Stimulated activated CD4-positive, alpha-beta T cell treated with anti-CD3 and anti-CD28 coated beads, Interleukin-12 subunit alpha, Interleukin-12 subunit beta, amount 100 ng/mL, for 48 hours (primary cell): ENCODE data around the gene POP7.

Experiments
- DNase-seq, 3 donors: peaks; one replicate each; pipeline ENCODE4 v3.0.0-alpha.2; 2020; ENCODE audit warnings: low read depth in 2 of 3, low spot score in 1 of 3

Gene POP7

DNA sequence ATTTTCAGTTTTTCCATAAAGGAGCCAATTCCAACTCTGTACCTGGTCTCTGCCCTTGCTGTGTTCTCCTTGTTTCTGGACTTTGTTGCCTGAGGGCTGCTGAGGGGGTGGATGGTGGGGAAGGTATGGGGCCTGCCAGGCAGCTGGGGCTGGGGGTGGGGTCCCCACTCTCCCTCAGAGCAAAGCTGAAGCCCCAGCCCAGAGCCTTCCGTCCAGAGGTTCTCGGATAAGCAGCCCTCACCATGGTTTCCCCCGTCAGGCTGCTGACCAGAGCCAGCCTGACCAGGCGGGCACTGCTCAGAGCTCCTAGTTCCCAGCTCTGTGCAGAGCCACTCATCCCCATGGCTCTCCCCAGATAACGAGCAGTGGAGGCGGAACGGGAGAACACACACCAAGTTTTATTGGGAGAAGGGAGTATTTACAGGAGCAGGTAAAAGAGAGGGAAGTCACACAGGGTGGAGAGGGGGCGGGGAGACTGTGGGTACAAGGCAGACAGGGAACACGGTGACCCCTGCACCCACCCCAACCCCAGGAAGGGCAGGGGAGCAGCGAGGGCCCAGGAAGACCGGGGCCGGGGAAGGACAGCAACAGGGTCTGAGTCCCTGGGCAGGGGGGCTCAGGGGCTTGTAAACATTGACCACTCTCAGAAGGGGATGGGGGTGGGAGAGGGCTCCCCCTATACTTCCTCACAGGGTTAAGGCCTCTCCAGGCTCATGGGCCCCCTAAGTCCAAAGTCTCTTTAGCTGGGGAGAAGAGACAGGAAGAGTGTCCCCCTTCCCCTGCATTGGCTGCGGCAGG is 26.6 kb upstream of the POP7 start:
- DNase-seq = no peak

DNA sequence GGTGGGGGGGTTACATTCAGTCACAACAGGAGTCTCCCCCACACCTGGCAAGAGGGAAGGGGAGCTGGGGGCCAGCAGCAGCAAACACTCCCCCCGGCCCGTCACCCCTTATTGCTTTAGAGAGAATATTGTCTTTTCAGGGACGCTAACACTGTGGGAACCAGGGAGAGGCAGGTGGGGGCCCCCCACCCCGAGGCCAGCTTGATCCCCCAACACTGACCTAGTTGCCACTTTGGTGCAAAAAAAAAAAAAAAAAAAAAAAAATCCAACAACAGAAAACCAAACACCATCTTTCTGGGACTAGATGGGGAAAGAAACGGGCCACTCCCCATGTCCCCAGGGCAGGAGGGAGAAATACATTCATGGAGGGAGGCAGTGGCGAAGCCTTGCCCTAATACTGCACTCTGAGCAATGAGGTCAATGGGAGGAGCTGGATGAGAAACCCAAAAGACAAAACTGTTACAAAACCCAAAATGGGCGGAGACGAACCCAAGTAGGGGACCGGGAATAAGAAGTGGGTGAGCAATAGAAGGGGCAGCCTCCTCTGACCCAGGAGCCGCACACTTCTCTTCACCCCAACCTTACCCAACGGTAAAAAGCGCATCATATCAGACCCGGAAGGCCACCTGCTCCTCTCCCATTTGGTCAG is 25.9 kb upstream of the POP7 start:
- no peak for DNase-seq

DNA sequence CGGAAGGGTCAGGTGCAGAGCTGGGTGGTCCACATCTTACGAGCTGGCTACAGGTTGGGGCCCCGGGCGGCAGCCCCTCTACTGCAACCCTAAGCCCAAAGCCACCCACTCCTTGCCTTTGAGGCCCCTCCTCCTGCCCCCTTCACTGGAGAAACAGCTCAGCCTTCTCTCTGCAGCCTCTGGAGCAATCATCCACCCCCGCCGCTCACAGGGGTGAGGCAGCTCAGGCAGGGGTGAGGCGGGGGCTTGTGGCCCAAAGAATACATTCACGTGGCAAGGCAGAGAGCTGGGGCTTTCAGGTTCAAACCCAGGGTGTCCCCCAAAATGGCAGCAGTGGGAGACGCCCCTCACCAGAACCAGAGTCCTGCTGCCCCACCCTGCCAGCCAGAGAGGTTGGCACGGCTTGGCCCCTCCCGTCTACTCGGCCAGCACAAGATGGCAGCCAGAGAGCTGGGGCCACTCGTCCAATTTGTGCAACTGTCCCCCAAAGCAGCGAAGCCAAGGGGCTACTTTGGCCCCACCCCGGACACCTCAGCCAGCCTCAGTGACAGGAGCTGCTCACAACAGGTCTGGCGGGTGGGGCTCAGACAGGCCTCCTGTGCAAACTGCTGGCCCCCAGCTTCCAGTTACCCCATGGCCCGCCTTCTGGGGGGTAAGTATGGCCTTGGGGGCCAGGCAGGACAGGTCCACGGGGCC is 25.2 kb upstream of the POP7 start:
- no peak for DNase-seq

DNA sequence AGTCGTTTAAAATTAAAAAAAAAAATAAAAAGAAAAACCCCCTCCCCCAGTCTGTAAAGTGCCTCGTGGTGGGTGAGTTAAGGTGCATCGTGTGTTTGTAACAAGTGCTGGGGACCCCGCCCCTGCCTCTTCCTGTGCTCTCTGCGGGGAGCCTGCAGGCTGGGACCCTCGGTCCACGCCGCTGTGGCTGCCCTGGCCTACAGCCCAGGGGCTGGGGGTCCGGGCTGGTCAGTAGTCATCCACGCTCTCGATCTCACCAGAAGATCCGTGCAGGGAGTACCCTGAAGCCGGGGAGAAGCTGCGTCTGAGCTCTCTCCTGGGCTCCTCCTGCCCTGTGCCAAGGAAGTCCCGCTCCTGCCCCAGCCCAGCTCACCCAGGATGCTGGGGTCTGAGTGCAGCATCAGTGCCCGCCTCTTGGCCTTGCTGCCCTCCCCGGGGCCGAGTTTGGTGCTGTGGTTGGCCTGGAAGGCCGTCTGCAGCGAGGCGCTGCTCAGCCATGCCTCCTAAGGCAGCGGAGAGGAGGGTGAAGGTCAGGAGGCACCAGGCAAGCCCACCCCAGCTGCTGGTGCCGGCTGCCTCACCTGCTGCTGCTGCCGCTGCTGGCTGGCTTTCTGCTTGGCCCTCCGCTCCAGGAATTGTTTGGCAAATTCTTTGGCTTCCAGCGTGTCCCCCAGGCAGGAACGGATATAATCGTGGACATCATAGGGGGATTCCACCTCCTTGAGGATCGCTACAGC is 24.3 kb upstream of the POP7 start:
- DNase-seq = no peak

DNA sequence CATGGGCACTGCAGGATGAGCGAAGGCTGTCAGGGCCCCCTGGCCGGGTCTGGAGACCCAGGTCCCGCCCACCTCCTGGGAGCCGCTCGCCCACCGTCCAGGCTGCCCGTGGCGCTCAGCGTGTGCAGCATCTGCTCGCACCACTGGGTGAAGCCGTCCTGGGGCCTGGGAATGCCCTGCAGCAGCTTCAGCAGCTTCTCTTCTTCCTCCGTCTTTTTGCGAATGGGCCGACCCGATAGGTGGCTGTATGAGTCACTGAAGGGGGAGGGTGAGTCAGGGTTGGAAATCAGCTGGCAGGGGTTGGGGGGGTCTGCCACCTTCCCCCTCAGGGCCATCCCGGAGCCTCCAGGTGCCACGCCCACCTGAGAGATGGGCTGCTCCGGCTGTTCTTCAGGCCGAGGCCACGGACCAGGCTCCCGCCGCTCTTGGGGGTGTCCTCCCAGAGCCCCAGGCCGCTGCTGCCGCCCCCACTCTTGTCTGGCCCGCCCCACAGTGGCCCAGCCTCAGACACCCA is 23.6 kb upstream of the POP7 start:
- no peak for DNase-seq

DNA sequence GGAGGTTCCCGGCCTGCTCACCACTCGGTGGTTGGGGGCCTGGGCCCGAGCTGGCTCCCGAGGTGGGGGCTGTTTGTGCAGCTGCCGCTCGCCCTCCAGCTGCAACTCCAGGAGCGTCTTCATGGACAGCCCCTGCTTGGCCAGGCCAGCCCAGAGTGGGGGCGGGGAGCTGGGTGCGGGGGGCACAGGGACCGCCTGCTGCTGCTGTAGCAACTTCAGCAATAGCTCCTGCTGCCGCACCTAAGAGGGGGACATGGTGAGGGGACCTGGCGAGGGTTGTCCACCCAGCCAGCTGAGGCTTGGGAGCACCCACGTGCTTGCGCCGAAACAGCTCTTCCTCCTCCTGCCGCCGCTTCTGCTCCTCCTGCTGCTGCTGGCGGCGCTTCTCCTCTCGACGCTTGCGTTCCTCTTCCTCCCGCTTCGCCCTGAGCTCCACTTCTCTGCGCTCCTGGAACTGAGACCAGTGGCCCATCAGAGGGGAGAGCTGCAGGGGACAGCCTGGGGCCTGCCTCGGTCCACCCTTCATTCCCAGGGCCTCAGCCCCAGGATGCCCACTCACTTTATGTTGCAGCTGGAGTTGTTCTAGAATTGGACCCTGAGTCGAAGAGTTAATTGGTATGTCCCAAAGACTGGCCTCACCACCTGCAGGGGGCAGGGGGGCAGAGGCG is 22.8 kb upstream of the POP7 start:
- no peak for DNase-seq

DNA sequence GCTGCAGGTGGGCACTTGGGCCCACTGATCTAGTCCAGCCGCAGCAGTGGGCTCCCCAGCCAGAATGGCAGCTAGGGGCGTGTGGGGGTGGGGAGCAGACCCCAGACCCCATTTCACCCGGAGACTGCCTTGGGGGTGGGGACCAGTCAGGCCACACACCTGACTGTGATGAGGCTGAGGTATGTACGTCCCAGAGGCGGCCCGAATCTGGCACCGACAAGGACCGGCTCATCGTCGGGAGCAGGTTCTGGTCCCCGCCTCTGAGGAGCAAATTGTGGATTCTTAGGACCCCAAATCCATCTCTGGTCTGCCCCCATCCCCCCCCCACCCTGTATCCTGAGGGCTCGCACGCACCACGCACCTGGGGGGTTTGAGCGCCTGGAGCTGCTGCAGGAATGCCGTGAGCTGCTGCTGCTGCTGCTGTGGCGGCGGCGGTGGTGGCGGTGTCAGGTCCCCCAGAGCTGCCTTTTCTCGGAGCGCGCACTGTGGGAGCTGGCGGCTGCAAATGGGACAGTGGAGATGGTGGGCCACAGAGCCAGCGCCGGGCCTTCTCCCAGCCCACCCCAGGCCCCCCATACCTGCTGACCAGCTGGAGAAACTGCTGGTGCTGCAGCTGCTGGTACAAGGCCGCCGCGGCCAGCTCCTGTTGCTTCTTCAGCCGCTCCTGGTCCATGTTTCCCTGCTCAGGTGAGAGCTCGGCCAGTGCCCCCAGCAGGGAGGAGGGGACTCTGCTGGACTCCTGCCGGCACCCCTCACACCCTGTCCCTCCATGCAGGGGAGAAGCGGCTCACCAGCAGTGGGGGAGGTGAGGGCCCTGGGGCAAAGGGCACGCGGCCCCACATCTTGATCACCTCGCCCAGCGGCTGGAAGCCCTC is 22.0 kb upstream of the POP7 start:
- no peak for DNase-seq

DNA sequence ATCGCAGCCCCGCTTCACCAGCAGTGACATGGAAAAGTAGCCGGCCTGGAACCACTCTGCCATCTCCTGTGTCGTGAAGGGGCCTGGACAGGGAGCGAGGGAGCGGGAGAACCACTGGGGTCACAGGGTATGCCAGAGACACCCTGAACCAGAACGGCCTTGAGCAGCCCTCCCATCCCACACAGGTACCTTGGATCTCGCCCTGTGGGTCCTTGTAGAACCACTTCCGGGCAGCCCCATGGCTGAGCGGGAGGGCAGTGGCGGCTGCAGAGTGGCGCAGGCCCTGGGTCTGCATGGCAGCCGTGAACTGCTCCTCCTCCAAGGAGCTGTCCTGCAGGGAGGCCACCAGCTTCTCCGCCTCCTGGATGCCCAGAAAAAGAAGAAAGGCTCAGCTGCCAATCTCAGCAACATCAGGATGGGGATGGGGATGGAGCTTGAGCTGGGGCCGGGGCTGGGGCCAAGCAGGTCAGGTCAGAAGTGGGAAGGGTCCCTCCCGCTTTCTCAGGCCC is 21.3 kb upstream of the POP7 start:
- no peak for DNase-seq

DNA sequence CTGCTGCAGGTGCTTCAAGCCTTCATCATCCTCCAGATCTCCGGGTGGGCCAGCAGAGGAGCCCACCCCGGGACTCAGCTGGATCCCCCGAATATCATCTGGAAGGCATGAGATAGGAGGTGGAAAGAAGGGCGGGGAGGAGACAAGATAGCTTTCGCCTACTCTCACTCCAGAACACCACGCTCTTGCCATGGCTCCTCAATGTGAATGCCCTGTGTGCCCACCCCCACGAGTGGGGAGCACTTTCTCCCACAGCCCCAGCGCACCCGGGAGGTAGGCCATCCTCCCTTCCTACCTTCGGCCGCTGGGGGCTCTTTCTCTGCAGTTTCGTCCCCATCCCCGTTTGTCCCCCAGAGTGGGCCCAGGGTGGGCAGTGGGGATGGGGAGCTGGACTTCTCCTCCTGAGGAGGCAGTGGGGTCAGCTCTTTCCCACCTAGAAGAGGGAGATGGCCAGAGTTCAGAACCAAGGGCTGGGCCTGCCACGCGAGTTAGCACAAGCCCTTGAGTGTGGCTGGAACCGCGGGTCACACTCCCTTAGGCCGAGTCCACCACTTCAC is 20.8 kb upstream of the POP7 start:
- DNase-seq = no peak

DNA sequence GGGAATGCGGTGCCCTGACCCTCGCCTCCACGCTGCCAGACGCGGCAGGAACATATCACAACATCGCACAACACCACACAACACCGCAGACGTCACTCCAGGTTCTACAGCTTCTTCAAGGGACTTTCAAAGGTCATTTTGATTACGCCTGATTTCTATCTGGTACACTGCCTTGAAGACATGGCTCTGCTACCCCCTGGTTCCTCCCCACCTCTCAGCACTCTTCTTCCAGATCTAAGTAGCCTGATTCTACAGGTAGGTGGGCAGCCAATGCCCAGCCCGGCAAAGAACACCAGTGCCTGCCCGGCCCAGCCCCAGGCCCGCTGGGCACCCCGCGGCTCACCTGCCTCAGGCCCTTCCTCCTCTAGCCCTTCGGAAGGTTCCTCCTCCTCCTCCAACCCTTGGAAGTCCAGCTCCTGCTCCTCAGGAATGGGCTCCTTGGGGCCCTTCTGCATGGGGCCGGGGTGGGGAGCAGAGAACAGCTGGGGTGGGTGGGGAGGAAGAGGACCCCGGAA is 20.2 kb upstream of the POP7 start:
- no peak for DNase-seq

DNA sequence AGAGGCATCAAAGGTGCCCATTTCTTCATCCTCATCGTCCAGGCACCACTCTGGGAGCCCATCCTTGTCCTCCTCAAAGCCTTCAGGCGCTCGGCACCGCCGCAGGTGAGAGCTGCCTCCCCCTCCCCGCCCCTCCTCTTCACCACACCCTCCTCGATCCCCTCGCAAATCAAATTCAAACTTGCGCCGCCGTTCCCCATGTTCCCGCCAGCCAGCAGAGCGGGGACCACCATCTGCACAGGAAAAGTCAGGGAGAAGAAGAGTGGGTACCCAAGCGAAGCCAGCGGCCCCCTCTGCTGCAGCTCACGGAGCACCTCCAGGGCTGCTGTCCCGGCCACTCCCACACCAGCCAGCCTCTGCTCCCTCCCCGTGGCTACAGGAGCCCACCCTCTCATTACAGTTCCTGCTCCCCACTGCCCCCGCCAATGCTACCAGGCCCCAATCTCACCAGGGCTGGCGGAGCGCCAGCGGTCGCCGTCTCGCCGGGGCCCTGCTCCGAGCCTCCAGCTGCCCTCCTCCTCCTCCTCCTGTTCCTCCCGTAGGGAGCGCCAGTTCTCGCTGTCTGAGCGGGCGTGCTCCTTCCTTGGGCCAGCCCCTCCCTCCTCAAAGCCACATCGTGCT is 19.6 kb upstream of the POP7 start:
- DNase-seq = no peak

DNA sequence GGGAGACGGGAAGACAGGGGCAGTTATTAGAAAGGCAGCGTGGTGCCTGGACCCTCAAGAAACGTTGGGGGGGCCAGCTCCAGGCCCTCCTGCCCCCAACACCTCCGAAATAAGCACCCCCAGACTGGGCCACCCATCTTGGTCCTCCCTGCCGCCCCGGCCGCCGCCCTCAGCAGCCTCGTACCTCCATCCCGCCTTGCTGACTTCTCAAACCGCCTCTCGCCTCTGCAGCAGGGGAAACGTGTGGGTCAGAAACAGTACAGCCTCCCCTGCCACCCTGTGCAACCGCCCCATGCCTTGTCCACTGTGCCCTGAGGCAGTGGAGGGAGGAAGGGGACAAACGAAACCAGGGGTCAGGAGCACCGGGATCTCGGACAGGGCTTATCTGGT is 19.1 kb upstream of the POP7 start:
- no peak for DNase-seq

DNA sequence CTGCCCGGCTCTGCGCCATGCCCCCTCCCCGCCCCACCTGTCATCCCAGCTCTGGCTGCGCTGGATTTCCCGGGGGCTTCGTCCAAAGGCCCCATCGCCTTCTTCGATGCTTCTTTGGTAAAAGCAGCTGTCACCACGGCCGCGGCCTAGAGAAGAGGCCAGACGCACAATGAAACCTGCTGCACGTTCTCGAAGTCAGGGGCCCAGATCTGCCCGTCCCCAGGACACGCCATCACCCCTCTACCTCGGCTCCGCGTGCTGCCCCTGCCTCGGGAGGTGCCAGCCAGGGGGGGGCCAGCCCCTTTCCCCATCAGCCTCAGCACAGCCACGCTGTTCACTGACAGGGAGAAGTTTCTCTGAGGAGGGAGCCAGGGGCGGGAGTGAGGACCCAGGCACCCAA is 18.7 kb upstream of the POP7 start:
- no peak for DNase-seq

DNA sequence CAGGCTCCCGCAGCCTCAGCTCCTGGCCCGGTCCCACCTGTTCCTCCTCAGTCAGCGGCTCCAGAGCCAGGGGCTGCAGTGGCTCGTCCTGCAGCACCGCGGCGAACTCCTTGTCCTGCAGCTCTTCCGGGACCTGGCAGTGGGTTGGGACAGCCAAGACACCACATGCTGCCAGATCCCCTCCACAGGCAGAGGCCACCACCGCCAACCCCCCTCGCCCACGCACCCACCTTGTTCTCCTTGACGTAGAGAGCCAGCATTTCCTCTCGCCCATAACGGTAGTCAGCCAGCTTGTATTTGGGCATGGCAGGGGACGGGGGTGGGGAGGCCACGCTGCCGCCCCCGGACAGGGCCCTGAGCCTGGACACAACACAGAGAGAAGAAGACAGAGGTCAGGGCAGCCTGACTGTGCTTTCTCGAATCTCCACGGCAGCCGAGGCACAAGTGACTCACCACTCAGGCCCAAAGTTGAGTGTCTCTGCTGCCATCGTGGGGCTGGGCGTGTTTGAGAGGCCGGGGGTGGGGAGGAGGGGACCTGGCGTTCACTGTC is 18.1 kb upstream of the POP7 start:
- DNase-seq = no peak

DNA sequence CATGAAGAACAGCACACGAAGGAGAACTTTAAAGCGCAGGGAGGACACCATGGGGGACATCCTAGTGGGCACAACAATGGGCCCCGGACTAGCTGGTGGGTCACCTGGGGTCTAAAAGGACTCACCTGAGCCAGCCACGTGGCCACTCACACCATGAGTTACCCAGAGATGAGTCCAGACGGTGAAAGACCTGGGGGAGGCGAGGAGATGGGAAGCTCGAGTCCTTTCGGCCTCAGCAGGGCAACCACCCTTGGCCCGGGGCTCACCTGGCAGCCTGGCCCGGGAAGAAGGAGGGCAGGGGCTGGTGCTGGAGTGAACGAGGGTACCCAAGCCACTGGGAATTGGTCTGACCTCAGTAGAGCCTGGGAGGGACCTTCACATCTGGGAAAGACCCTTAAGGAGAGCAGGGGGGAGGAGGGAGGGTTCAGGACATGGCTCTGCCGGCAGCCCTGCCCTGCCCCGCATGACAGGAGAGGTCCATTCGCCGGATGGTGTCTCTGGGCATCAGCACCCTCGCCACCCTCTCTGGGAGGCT is 17.5 kb upstream of the POP7 start:
- no peak for DNase-seq

DNA sequence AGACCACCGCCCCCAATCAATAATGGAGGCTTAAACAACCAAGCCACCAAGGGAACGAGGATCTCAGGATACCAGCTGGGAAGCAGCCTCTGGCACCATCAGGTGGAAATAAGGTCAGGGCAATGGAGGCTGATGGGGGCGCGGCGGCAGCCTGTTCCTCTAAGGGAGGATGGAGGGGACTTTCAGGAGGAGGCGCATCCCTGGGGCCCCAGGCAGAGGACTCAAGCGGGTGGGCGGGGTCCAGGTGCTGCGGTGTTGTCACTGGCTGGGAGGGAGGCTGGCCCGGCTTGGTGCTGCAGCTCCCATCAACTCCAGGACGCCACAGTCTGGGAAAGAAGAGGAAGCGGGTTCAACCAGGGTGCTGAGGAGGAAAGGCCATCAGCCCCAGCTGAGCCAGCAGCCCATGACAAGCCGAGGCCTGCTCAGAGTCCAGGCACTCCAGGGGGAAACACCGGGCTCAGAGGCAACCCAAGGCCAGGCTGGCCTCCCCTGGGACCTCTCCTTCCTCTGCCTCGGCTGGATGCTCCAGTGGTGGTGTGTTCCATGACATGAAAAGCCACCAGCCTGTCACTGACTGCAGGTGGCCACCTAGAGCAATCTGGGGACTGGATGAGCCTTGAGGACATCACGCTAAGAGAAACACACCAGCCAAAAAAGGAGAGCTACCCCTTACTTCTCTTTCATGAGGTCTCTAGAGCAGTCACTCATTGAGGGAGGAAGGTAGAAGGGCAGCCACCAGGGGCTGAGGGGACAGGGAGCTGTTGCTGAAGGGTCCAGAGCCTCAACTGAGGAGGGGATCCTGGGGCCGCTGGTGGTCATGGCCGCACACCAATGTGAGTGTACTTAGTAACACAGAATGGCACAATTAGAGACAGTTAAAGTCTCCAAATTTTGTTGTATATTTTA is 16.4 kb upstream of the POP7 start:
- no peak for DNase-seq
